HL-60/S4 treated with phorbol 12-myristate 13-acetate at 8.2 ng/mL for 4 days and 3 days (cell line): Measurements from ENCODE around the gene KLHDC4.
"Not testable (repeated sequence)": the region's sequence is repeated elsewhere in the genome, so short reads cannot be mapped to it uniquely, and the experiment has no call there.

Experiments used
- in situ Hi-C: fragments of 300-500 bp; cut with MboI; formaldehyde crosslinking; loops from 2 replicates; pipeline ENCODE4 v1.15.0; 2022; ENCODE audit warnings: low sequenced_read_pairs

KLHDC4 gene

DNA sequence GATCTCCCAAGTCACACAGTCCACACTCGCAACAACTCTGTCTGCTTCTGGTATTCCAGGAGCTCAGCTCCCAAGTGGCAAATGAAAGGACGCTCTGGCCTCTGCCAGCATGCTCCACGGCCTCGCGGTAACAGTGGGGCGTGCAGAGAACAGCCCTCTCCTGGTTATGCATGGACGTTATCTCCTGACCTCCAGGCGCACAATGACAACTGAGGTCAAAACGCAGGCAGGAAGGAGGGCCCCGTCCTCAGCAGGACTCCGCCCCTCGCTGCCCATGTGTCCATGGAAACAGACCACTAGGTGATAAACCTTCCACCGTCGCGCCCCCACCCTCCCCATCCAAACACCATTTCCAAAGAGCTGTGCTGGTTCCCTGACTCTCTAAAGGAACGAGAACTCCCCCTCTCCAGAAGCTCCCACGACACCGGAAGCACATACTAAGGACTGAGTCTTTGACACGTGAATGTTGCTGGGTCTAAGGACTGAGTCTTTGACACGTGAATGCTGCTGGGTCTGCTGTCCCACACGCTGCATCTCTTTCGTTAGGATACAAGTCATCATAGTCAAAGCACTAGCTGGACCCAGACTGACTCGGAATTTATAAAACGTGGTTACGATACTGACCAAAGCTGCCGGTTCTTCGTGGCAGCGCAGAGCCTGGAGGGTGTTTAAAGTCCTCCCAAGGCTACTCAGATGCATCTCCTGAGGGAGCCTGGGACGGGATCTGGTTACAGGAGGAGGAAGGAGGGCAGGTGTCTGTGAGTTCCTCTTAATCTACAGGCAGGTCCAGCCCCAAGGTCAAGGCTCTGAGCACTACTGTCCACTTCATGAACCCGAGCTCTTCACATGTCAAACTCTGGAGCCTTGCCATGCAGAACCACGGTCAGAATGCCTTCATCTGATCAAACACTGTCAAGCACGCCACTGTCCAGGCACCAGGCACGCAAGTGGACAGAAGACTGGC, 43.9 kb downstream of the KLHDC4 start:
- in situ Hi-C loops = no loop called here

GRCh38 chr16:87720446-87720845, 45.3 kb downstream of the KLHDC4 start:
- in situ Hi-C loops = no loop called here

DNA sequence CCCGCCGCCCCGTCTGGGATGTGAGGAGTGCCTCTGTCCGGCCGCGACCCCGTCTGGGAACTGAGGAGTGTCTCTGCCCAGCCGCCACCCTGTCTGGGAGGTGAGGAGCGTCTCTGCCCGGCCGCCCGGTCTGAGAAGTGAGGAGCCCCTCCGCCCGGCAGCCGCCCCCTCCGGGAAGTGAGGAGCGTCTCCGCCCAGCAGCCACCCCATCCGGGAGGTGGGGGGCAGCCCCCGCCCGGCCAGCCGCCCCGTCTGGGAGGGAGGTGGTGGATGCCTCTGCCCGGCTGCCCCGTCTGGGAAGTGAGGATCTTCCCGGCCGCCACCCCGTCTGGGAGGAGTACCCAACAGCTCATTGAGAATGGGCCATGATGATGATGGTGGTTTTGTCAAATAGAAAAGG, 47.0 kb downstream of the KLHDC4 start:
- in situ Hi-C loops = not testable (repeated sequence)

DNA sequence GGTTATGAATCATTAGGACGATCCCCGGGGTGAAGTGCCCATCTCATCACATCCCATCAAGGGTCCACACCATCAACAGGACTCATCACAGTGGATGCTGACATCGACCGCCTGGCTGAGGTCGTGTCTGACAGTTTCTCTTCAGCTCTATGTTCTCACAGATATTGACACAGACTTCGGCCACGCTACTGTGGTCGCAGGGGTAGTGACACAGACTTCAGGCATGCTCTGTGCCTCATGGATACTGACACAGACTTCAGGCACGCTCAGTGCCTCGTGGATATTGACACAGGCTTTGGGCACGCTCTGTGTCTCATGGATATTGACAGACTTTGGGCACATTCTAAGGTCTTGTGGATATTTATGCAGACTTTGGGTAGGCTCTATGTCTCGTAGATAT, 50.1 kb downstream of the KLHDC4 start:
- in situ Hi-C loops = no loop called here

- in situ Hi-C loops = no loop called here
Measured at GRCh38 chr16:87715231-87715630, 50.6 kb downstream of the KLHDC4 start.

GRCh38 chr16:87713451-87714229, 52.1 kb downstream of the KLHDC4 start:
- in situ Hi-C loops = no loop called here

- in situ Hi-C loops = no loop called here
Measured at GRCh38 chr16:87712184-87712762, 53.5 kb downstream of the KLHDC4 start.

GRCh38 chr16:87710887-87711286, 54.9 kb downstream of the KLHDC4 start:
- in situ Hi-C loops = no loop called here

GRCh38 chr16:87709677-87710076, 56.1 kb downstream of the KLHDC4 start:
- in situ Hi-C loops = no loop called here

DNA sequence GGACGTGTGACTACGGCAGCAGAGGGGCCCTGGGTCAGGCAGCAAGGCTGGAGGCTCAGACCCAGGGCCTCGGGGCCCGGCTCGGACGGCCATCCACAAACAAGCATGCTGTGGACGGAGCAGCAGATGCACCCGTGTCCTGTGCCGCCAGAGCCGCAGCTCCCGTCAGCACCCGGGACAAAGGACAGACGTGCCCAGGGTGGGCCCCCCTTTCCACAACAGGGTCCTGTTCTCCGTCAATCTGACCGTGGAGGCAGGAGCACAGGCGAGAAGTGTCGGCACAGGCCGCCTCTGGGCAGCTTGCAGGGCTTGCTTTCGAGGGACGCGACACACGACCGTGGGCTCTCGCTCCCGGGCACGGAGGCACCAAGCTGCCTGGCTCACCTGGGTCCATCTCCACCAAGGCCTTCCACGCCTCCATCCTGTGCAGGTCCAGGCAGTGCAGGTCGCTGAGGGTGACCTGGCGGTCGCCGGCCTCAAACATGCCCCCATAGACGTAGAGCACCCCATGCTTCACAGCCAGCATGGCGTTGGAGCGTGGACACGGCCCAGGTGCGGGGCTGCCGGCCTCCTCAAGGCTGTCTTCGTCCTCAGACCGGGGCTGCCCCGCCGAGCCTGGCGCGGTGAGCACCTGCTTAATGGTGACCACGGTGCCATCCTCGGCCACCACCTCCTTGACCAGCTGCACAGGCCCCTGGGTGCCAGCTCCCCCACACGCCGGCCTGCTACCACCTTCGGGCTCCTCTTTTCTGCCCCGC, 56.7 kb downstream of the KLHDC4 start:
- in situ Hi-C loops = no loop called here

GRCh38 chr16:87707714-87708580, 57.8 kb downstream of the KLHDC4 start:
- in situ Hi-C loops = no loop called here

DNA sequence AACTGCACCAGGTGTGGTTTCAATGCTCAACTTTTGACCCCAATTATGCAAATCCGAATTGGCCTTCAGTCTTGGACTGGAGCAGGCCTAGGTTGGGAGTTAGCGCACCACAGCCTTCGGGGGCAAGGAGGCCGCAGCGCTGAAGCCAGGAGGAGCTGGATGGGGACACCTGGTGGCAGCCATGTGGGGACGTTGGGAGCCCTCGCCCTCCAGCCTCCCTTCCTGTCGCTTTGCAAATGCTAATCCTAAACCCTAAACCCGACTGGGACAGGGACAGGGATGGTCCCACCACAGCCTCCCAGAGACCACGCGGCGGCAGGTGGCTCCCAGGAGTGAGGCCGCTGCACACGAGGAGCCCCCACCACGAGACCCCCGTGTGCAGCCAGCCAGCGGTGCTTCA, 58.7 kb downstream of the KLHDC4 start:
- in situ Hi-C loops = no loop called here

GRCh38 chr16:87706278-87707000, 59.3 kb downstream of the KLHDC4 start:
- in situ Hi-C loops = no loop called here

DNA sequence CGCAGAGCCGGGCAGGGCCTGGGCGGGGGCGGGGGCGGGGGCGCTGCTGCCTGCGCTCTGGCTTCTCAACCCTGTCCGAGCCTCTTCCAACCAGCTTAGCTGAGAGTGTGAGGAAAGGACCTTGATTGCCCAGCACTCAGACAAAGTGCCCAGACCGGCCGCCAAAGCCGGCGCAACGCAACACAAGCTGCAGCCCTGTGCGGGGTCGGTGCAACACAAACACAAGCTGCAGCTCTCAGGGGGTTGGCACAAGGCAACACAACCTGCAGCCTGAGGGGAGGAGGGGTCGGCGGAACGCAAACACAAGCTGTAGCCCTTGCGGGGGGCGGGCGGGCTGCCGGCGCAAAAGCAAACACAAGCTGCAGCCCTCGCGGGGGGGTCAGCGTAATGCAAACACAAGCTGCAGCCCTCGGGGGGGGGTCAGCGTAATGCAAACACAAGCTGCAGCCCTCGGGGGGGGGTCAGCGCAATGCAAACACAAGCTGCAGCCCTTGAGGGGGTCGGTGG, 60.0 kb downstream of the KLHDC4 start:
- in situ Hi-C loops = no loop called here

GRCh38 chr16:87704754-87705353, 60.9 kb downstream of the KLHDC4 start:
- in situ Hi-C loops = no loop called here

DNA sequence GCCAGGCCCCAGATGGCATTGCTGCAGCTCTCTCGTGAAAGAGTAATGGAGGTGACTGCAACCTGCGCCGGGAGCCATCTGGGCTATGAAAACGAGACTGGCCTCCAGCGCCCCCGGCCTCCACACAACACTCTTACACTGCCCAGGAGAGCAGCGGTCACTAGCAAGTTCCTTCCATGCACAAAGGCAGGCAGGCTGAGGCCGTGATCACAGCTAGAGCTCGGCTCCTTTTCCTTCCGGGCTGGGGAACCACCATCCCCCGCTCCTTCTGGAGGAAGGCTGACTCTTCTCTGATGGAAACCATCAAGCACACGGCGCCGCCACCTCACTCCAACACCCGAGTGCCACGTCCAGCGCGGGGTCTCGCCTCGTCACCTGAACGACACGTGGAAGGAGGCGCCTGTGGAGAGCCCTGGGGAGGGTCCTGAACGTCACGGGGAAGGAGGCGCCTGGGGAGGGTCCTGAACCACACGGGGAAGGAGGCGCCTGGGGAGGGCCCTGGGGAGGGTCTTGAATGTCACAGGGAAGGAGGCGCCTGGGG, 61.9 kb downstream of the KLHDC4 start:
- in situ Hi-C loops = no loop called here

- in situ Hi-C loops = no loop called here
Measured at GRCh38 chr16:87703071-87703470, 62.7 kb downstream of the KLHDC4 start.

- in situ Hi-C loops = no loop called here
Measured at GRCh38 chr16:87702325-87702811, 63.4 kb downstream of the KLHDC4 start.
